Measurements from ENCODE around the gene RTL1. TPM values are rescaled to one million over a fixed set of nuclear protein-coding genes. Genes with fewer than 3 reads are reported as not detected.

RTL1 gene
- not detected for total RNA-seq

- no peaks in the 10 kb centered on the region for H3K9me3 ChIP-seq
- no peak within 1 kb of the TSS for H3K27ac ChIP-seq
- H3K36me3 ChIP-seq, result no peaks in the 10 kb centered on the region
- whole genome bisulfite sequencing, 2 donors (ENCODE audit: low coverage in 1 of 2), result 76% methylated on average over 12 of the region's 12 CpGs; no CpG with 5 or more reads in 1 of the 2 donors
- intact Hi-C loops (cut with DNase I; ENCODE audit: low total_unique reads), result no loop called here
- H3K27me3 ChIP-seq, result peaks cover 80% of the 10 kb centered on the region
- in situ Hi-C loops (cut with MboI; ENCODE audit: low pct_ligation_motif_present in 1 of 4, low pct_unique_long_range_greater_than_20kb in 1 of 4, low sequenced_read_pairs in 3 of 4), result no loop called here
- H3K4me3 ChIP-seq, result no peak within 1 kb of the TSS
- no peak for DNase-seq
- H3K4me1 ChIP-seq, result peaks cover 0 to 22% (median 10%) of the 10 kb centered on the region in 4 donors
- TF ChIP-seq POLR2A (IDR thresholded peaks at IDR 0.05) (no peak), CTCF (IDR thresholded peaks at IDR 0.05) (no peak), EP300 (IDR thresholded peaks at IDR 0.05; ENCODE audit: low read depth) (no peak), POLR2AphosphoS5 (IDR thresholded peaks at IDR 0.05) (no peak)
These were observed at the start of gene RTL1 for GRCh38 chr14:100903672-100904185. RTL1 (minus strand) TSS chr14:100903722; CDS start chr14:100884788, 18,934 bp downstream.

GRCh38 chr14:100950024-100950423, 46.5 kb upstream of the RTL1 start:
- intact Hi-C loops (cut with DNase I; ENCODE audit: low total_unique reads) (no loop called here), in situ Hi-C loops (cut with MboI; ENCODE audit: low pct_ligation_motif_present in 1 of 4, low pct_unique_long_range_greater_than_20kb in 1 of 4, low sequenced_read_pairs in 3 of 4) (no loop called here)
- Histone ChIP-seq H3K27ac (no peak overlapping the region), H3K36me3 (no peaks in the 10 kb centered on the region), H3K27me3 (no peaks in the 10 kb centered on the region), H3K4me3 (no peak overlapping the region), H3K4me1 (no peaks in the 10 kb centered on the region), H3K9me3 (no peaks in the 10 kb centered on the region)
- WGBS, 2 donors (ENCODE audit: low coverage in 1 of 2), result 79 to 84% methylated on average over 3 of the region's 3 CpGs
- TF ChIP-seq CTCF (IDR thresholded peaks at IDR 0.05) (no peak), POLR2AphosphoS5 (IDR thresholded peaks at IDR 0.05) (no peak), POLR2A (IDR thresholded peaks at IDR 0.05) (no peak)
- no peak for DNase-seq

GRCh38 chr14:100944052-100944451, 40.5 kb upstream of the RTL1 start:
- intact Hi-C loops (cut with DNase I; ENCODE audit: low total_unique reads), result no loop called here

GRCh38 chr14:100930270-100930669, 26.7 kb upstream of the RTL1 start:
- intact Hi-C loops (cut with DNase I; ENCODE audit: low total_unique reads) (no loop called here), in situ Hi-C loops (cut with MboI; ENCODE audit: low pct_ligation_motif_present in 1 of 4, low pct_unique_long_range_greater_than_20kb in 1 of 4, low sequenced_read_pairs in 3 of 4) (no loop called here)
- H3K9me3 ChIP-seq, result no peaks in the 10 kb centered on the region
- TF ChIP-seq EP300 (IDR thresholded peaks at IDR 0.05; ENCODE audit: low read depth), result no peak
- no peak for TF ChIP-seq POLR2A (IDR thresholded peaks at IDR 0.05)
- no peak for TF ChIP-seq POLR2AphosphoS5 (IDR thresholded peaks at IDR 0.05)
- TF ChIP-seq CTCF (IDR thresholded peaks at IDR 0.05), result no peak
- no peaks in the 10 kb centered on the region for H3K36me3 ChIP-seq
- DNase-seq, result no peak
- no peak overlapping the region for H3K27ac ChIP-seq
- no peak overlapping the region for H3K4me3 ChIP-seq
- 80 to 86% methylated on average over 2 of the region's 2 CpGs for WGBS, 2 donors (ENCODE audit: low coverage in 1 of 2)
- H3K27me3 ChIP-seq, result no peaks in the 10 kb centered on the region
- no peaks in the 10 kb centered on the region for H3K4me1 ChIP-seq

More at GRCh38 chr14:100944052-100944451, 40.5 kb upstream of the RTL1 start:
- TF ChIP-seq CTCF (IDR thresholded peaks at IDR 0.05) (no peak), POLR2AphosphoS5 (IDR thresholded peaks at IDR 0.05) (no peak), POLR2A (IDR thresholded peaks at IDR 0.05) (no peak), EP300 (IDR thresholded peaks at IDR 0.05; ENCODE audit: low read depth) (no peak)
- H3K4me3 ChIP-seq, result no peak overlapping the region
- WGBS, 2 donors (ENCODE audit: low coverage in 1 of 2), result 71 to 73% methylated on average over 2 of the region's 2 CpGs
- H3K27ac ChIP-seq, result no peak overlapping the region
- H3K36me3 ChIP-seq, result no peaks in the 10 kb centered on the region
- DNase-seq, result no peak
- H3K27me3 ChIP-seq, result no peaks in the 10 kb centered on the region
- in situ Hi-C loops (cut with MboI; ENCODE audit: low pct_ligation_motif_present in 1 of 4, low pct_unique_long_range_greater_than_20kb in 1 of 4, low sequenced_read_pairs in 3 of 4), result no loop called here
- H3K9me3 ChIP-seq, result no peaks in the 10 kb centered on the region
- H3K4me1 ChIP-seq, result no peaks in the 10 kb centered on the region

Data from transverse colon (tissue), 4 donors.